HG02588 (cell line): ENCODE measurements around the gene FEZF1.

Experiments
- ATAC-seq: cut with Tn5 transposase; IDR thresholded peaks from one replicate; pipeline ENCODE4 v1.9.1; 2021; ENCODE audit warnings: mild to moderate bottlenecking, moderate library complexity; ENCODE audit not compliant: unreplicated experiment

Gene FEZF1

GRCh38 chr7:122304319-122304975, at the start of gene FEZF1:
FEZF1 (minus strand) TSS chr7:122304750; CDS start chr7:122304437, 313 bp downstream.
- ATAC-seq = no peak

GRCh38 chr7:122352454-122352853, 47.9 kb upstream of the FEZF1 start:
- ATAC-seq = no peak

GRCh38 chr7:122350701-122351100, 46.2 kb upstream of the FEZF1 start:
- ATAC-seq = no peak

GRCh38 chr7:122344303-122344620, 39.7 kb upstream of the FEZF1 start:
- ATAC-seq = no peak

- no peak for ATAC-seq
Measured at GRCh38 chr7:122343601-122344302, 39.2 kb upstream of the FEZF1 start.

- no peak for ATAC-seq
Measured at GRCh38 chr7:122340427-122340826, 35.9 kb upstream of the FEZF1 start.

GRCh38 chr7:122339145-122339904, 34.8 kb upstream of the FEZF1 start:
- ATAC-seq = no peak

GRCh38 chr7:122337011-122337410, 32.5 kb upstream of the FEZF1 start:
- no peak for ATAC-seq

GRCh38 chr7:122329145-122329802, 24.7 kb upstream of the FEZF1 start:
- no peak for ATAC-seq

GRCh38 chr7:122327969-122328368, 23.4 kb upstream of the FEZF1 start:
- ATAC-seq = no peak

GRCh38 chr7:122316467-122317388, 12.2 kb upstream of the FEZF1 start:
- no peak for ATAC-seq

GRCh38 chr7:122315507-122316466, 11.2 kb upstream of the FEZF1 start:
- ATAC-seq = no peak

- ATAC-seq = no peak
Measured at GRCh38 chr7:122314284-122314683, 9.7 kb upstream of the FEZF1 start.

- no peak for ATAC-seq
Measured at GRCh38 chr7:122312789-122313188, 8.2 kb upstream of the FEZF1 start.

- ATAC-seq = no peak
Measured at GRCh38 chr7:122311734-122312450, 7.3 kb upstream of the FEZF1 start.

GRCh38 chr7:122311050-122311700, 6.6 kb upstream of the FEZF1 start:
- no peak for ATAC-seq

- no peak for ATAC-seq
Measured at GRCh38 chr7:122310119-122311021, 5.8 kb upstream of the FEZF1 start.
